MM.1S (cell line): ENCODE results near the gene MATK.
"Not testable (repeated sequence)": the region's sequence is repeated elsewhere in the genome, so short reads cannot be mapped to it uniquely, and the experiment has no call there.

Experiments used
- EZH2phosphoT487 ChIP-seq: fragments of 300-600 bp; sonication (generic); IDR thresholded peaks from 2 replicates; pipeline ENCODE4 v1.6.1; 2018; ENCODE audit warnings: antibody characterized with exemption, low read length
- TF ChIP-seq, protein P1 (sequence below): fragments of 300-600 bp; sonication (generic); IDR thresholded peaks from 2 replicates; pipeline ENCODE4 v1.5.1; 2016; ENCODE audit warnings: antibody characterized with exemption, low read length, mixed read lengths

DNA sequence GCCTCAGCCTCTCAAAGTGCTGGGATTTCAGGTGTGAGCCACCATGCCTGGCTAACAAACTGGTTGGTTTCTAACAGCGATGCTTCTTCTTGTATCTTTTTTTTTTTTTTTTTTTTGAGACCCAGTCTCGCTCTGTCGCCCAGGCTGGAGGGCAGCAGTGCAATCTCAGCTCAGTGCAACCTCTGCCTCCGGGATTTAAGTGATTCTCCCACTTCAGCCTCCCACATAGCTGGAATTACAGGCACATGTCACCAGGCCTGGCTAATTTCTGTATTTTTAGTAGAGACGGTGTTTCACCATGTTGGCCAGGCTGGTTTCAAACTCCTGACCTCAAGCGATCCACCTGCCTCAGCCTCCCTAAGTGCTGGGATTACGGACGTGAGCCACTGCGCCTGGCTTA, 30.0 kb upstream of the MATK start:
- TF ChIP-seq, protein P1, sequence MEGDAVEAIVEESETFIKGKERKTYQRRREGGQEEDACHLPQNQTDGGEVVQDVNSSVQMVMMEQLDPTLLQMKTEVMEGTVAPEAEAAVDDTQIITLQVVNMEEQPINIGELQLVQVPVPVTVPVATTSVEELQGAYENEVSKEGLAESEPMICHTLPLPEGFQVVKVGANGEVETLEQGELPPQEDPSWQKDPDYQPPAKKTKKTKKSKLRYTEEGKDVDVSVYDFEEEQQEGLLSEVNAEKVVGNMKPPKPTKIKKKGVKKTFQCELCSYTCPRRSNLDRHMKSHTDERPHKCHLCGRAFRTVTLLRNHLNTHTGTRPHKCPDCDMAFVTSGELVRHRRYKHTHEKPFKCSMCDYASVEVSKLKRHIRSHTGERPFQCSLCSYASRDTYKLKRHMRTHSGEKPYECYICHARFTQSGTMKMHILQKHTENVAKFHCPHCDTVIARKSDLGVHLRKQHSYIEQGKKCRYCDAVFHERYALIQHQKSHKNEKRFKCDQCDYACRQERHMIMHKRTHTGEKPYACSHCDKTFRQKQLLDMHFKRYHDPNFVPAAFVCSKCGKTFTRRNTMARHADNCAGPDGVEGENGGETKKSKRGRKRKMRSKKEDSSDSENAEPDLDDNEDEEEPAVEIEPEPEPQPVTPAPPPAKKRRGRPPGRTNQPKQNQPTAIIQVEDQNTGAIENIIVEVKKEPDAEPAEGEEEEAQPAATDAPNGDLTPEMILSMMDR: not testable (repeated sequence)
- not testable (repeated sequence) for TF ChIP-seq EZH2phosphoT487
